Sigmoid colon (tissue), 7 donors: ENCODE results near the gene PPEF2. TPM values are rescaled to one million over a fixed set of nuclear protein-coding genes. Genes with fewer than 3 reads are reported as not detected.

Experiments
- DNase-seq: peaks from one replicate; pipeline ENCODE4 v3.0.0-alpha.2; 2019
- H3K27ac ChIP-seq, 4 donors: fragments of 200-600 bp; sonication (generic); one replicate each; pipeline ENCODE4 v1.5.1; 2016 to 2019; ENCODE audit warnings: mild to moderate bottlenecking in 1 of 4
- H3K27me3 ChIP-seq, 3 donors: fragments of 200-600 bp; sonication (generic); one replicate each; pipeline ENCODE4 v1.5.1; 2019; ENCODE audit warnings: mild to moderate bottlenecking in 1 of 3
- H3K36me3 ChIP-seq, 4 donors: fragments of 200-600 bp; sonication (generic); one replicate each; pipeline ENCODE4 v1.5.1; 2016 to 2019
- H3K4me1 ChIP-seq, 4 donors: fragments of 200-600 bp; sonication (generic); one replicate each; pipeline ENCODE4 v1.5.1; 2017 to 2019
- H3K4me3 ChIP-seq, 4 donors: fragments of 200-600 bp; sonication (generic); one replicate each; pipeline ENCODE4 v1.5.1; 2017 to 2019; ENCODE audit warnings: mild to moderate bottlenecking in 2 of 4, moderate library complexity in 1 of 4
- H3K9me3 ChIP-seq, 4 donors: fragments of 200-600 bp in 3 of 4; sonication (generic) in 3 of 4; one replicate each; pipeline versions ENCODE4 v1.5.1 to v1.6.1; 2013 to 2019
- EP300 ChIP-seq, 4 donors: sonication (generic); formaldehyde crosslinking; IDR thresholded peaks; one replicate each; pipeline ENCODE4 v1.6.1; 2017; ENCODE audit warnings: antibody characterized with exemption in 4 of 4
- POLR2A ChIP-seq, 2 donors: fragments of 450-650 bp; IDR thresholded peaks; one replicate each; pipeline ENCODE4 v1.6.1; 2016; ENCODE audit warnings: antibody characterized with exemption in 2 of 2, mild to moderate bottlenecking in 2 of 2, moderate library complexity in 2 of 2
- POLR2AphosphoS5 ChIP-seq, 4 donors: sonication (generic); formaldehyde crosslinking; IDR thresholded peaks; one replicate each; pipeline ENCODE4 v1.6.1; 2017; ENCODE audit warnings: antibody characterized with exemption in 4 of 4
- WGBS, 2 donors: extraction: QIAGEN DNeasy Blood & Tissue Kit; methylation state at CpG; one replicate each; pipeline ENCODE4 v1.1.7; 2013; 5-methylcytosine and 5-hydroxymethylcytosine counted together
- intact Hi-C: fragments of 100-400 bp; cut with DNase I; formaldehyde crosslinking; loops from one replicate; pipeline ENCODE4 v1.15.1; 2023
- polyA plus RNA-seq, 3 donors: library from polyadenylated mRNA; stranded (reverse); fragments of 200-250 nt; gene quantifications; one replicate each; pipeline ENCODE4 v1.2.3, GENCODE V29; 2013
- total RNA-seq, 4 donors: library from RNA; depleted of rRNA; stranded (reverse); fragments of >200 nt; gene quantifications; one replicate each; pipeline ENCODE4 v1.1.0, GENCODE V29; 2016
- TF ChIP-seq, protein P1 (sequence below), 4 experiments: fragments of 450-650 bp in 3 of 4; fragments of 200-600 bp in 1 of 4; IDR thresholded peaks; one replicate each; pipeline ENCODE4 v1.5.1; 2016 to 2019; ENCODE audit warnings: antibody characterized with exemption in 4 of 4, mild to moderate bottlenecking in 3 of 4, moderate library complexity in 2 of 4
- donor health status: healthy with polysubstance abuse.
- donor health status: Bipolar disorder and iron deficiency.
- donor health status: healthy.

Gene PPEF2
- total and polyA plus RNA-seq, 7 donors = 0.03 to 0.33 (median 0.28) TPM; not detected in 4

DNA sequence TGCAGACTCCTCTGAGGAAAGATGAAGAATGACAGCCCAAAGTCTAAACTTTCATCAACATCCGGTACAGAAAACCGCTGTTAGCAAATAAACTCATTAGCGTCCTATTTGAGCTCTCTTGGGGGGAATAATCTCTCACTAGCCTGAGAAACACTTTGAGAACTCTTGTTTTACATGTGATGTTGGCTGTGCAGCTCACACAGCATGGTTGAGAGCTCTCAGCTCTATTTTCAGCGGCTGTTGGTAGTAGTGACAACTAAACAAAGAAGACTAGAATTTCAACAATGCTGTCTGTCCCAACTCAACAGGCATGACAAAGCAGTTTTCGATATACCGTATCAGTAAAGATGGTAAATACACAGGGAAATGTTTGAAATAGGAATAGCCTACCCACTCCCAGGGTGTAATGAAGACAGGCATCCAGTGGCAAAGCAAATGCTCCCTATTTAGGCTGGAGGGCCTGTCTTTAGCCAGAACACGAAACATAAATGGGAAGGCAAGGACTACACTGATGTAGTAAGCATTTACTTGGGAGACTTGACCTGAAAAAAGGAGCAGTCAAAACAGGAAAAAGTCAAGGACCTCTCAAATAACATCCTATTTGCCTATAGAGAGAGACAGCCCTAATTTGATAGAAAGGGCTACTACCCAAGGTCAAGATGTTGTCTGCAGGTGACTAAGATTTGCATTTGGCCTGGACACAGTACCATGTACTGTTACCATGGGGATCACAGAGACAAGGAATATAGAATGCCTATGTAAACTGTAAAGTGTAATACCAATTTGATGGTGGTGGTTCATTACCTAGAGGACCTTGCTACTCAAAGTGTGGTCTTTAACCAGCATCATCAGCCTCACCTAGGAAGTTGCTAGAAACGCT is 60.4 kb downstream of the PPEF2 start:
- intact Hi-C loops = loop anchor here (10.0 kb wide), 1 partner anchor 907 kb away; the partner anchor contains the start of gene PARM1
- TF ChIP-seq EP300 (IDR thresholded peaks at IDR 0.05) (no peak), POLR2AphosphoS5 (IDR thresholded peaks at IDR 0.05) (no peak), POLR2A (IDR thresholded peaks at IDR 0.05) (no peak)
- TF ChIP-seq, protein P1, sequence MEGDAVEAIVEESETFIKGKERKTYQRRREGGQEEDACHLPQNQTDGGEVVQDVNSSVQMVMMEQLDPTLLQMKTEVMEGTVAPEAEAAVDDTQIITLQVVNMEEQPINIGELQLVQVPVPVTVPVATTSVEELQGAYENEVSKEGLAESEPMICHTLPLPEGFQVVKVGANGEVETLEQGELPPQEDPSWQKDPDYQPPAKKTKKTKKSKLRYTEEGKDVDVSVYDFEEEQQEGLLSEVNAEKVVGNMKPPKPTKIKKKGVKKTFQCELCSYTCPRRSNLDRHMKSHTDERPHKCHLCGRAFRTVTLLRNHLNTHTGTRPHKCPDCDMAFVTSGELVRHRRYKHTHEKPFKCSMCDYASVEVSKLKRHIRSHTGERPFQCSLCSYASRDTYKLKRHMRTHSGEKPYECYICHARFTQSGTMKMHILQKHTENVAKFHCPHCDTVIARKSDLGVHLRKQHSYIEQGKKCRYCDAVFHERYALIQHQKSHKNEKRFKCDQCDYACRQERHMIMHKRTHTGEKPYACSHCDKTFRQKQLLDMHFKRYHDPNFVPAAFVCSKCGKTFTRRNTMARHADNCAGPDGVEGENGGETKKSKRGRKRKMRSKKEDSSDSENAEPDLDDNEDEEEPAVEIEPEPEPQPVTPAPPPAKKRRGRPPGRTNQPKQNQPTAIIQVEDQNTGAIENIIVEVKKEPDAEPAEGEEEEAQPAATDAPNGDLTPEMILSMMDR (IDR thresholded peaks at IDR 0.05) = no peak
- no peak overlapping the region for H3K4me3 ChIP-seq
- WGBS, 2 donors = 85 to 89% methylated on average over 8 of the region's 8 CpGs
- peaks cover 0 to 11% (median 9%) of the 10 kb centered on the region in 4 donors for H3K4me1 ChIP-seq
- no peaks in the 10 kb centered on the region for H3K36me3 ChIP-seq
- H3K27ac ChIP-seq = peak overlapping the region in 1 of 4 donors; percentile 33
- H3K9me3 ChIP-seq = no peaks in the 10 kb centered on the region
- no peaks in the 10 kb centered on the region for H3K27me3 ChIP-seq
- no peak for DNase-seq

DNA sequence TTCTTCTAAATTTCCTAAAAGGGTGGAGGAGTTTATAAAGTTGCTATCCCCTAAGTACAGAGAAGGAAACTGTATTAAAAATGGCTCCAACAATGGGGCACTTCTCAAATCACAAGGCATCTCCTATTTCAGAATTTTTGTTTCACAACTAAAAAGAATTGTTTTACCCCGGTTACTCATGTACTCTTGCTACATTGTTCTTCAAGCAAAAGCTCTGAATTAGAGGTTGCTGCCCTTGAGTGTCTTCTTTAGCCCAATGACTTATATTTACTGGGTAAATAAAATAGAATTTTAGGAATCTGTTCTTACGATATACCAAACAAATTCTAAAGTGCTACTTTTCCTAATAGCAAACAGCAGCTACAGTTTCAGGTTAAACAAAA is 67.5 kb downstream of the PPEF2 start:
- H3K9me3 ChIP-seq = no peaks in the 10 kb centered on the region
- H3K27ac ChIP-seq = no peak overlapping the region
- no peak for DNase-seq
- no peaks in the 10 kb centered on the region for H3K4me1 ChIP-seq
- WGBS, 2 donors = 92% methylated on average over 2 of the region's 2 CpGs
- TF ChIP-seq, protein P1 (IDR thresholded peaks at IDR 0.05) = no peak
- TF ChIP-seq POLR2AphosphoS5 (IDR thresholded peaks at IDR 0.05) = no peak
- TF ChIP-seq POLR2A (IDR thresholded peaks at IDR 0.05) = no peak
- no peak for TF ChIP-seq EP300 (IDR thresholded peaks at IDR 0.05)
- no peaks in the 10 kb centered on the region for H3K36me3 ChIP-seq
- intact Hi-C loops = no loop called here
- no peaks in the 10 kb centered on the region for H3K27me3 ChIP-seq
- H3K4me3 ChIP-seq = no peak overlapping the region

DNA sequence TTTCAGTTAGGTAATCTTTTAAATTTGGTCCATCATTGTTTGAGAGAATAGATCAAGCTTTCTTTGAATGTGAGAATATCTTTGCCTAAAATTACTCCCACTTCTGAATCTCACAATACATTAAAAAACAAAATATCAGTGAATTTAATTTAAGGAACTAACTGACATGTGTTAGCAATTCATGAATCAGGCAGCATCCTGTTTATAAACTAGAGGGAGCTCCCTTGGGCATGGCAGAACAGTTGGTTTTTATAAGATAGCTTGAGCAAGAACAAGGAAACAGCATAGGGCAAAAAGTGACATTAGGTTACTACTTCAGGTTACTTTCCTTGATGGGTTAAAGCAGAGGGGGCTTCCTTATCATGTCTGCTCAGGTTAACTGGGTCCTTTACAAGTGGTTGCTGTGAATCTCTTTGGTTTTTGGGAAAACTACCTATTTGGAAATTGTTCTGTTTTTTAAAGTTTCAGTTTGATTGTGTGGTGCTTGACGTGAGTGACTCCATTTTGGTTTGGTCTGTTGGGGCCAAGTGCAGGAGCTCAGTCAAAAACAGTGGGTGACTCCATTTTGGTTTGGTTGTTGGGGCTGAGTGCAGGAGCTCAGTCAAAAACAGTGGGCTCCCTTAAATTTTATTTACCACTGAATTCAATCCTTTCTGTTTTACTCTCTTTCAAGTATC is 68.0 kb downstream of the PPEF2 start:
- Histone ChIP-seq H3K4me3 (no peak overlapping the region), H3K27ac (no peak overlapping the region), H3K4me1 (no peaks in the 10 kb centered on the region), H3K9me3 (no peaks in the 10 kb centered on the region), H3K27me3 (no peaks in the 10 kb centered on the region), H3K36me3 (no peaks in the 10 kb centered on the region)
- intact Hi-C loops = no loop called here
- DNase-seq = no peak
- WGBS, 2 donors = 86% methylated on average over 1 of the region's 1 CpG
- TF ChIP-seq EP300 (IDR thresholded peaks at IDR 0.05) (no peak), POLR2A (IDR thresholded peaks at IDR 0.05) (no peak), POLR2AphosphoS5 (IDR thresholded peaks at IDR 0.05) (no peak)
- TF ChIP-seq, protein P1 (IDR thresholded peaks at IDR 0.05) = no peak

DNA sequence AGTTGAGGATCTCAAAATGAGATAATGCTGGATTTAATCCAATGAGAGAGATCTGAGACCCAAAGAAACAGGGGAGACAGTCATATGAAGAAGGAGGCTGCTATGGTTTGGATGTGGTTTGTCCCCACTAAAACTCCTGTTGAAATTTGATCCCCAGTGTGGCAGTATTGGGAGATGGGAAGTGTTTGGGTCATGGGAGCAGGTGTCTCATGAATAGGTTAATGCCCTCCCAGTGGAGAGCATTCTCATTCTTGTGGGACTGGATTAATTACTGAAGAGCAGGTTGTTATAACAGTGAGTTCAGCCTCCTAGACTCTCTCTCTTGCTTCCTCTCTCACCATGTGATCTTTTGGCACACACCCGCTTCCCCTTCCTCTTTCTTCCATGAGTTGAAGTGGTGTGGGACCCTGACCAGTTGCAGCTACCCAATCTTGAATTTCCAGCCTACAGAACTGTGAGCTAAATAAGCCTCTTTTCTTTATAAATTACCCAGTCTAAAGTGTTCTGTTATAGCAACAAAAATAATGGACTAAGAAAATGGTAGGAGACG is 70.3 kb downstream of the PPEF2 start:
- H3K4me3 ChIP-seq = no peak overlapping the region
- no peak for TF ChIP-seq POLR2AphosphoS5 (IDR thresholded peaks at IDR 0.05)
- TF ChIP-seq, protein P1 (IDR thresholded peaks at IDR 0.05) = no peak
- TF ChIP-seq EP300 (IDR thresholded peaks at IDR 0.05) = no peak
- TF ChIP-seq POLR2A (IDR thresholded peaks at IDR 0.05) = no peak
- WGBS, 2 donors = 82 to 95% methylated on average over 2 of the region's 2 CpGs
- no peak overlapping the region for H3K27ac ChIP-seq
- H3K27me3 ChIP-seq = no peaks in the 10 kb centered on the region
- H3K9me3 ChIP-seq = no peaks in the 10 kb centered on the region
- H3K36me3 ChIP-seq = no peaks in the 10 kb centered on the region
- H3K4me1 ChIP-seq = no peaks in the 10 kb centered on the region
- DNase-seq = no peak
- intact Hi-C loops = no loop called here
